GM19023 (cell line): Measurements from ENCODE around the gene SH3YL1.
"Not testable (repeated sequence)": the region's sequence is repeated elsewhere in the genome, so short reads cannot be mapped to it uniquely, and the experiment has no call there.

Experiments used
- ATAC-seq: cut with Tn5 transposase; IDR thresholded peaks from one replicate; pipeline ENCODE4 v1.9.1; 2021; ENCODE audit warnings: mild to moderate bottlenecking, moderate library complexity; ENCODE audit not compliant: unreplicated experiment

SH3YL1 gene

GRCh38 chr2:185221-185620 lies 78.6 kb downstream of the SH3YL1 start:
- no peak for ATAC-seq

DNA sequence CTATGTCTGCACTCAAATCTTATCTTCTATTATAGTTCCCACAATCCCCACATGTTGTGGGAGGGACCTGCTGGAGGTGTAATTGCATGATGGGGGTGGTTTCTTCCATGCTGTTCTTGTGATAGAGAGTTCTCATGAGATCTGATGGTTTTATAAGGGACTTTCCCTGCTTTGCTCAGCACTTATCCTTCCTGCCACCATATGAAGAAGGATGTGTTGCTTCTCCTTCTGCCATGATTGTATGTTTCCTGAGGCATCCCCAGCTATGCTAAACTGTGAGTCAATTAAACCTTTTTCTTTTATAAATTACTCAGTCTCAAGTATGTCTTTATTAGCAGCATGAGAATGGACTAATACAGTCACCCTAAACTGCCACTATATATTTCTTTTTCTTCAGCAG lies 79.1 kb downstream of the SH3YL1 start:
- ATAC-seq = no peak

DNA sequence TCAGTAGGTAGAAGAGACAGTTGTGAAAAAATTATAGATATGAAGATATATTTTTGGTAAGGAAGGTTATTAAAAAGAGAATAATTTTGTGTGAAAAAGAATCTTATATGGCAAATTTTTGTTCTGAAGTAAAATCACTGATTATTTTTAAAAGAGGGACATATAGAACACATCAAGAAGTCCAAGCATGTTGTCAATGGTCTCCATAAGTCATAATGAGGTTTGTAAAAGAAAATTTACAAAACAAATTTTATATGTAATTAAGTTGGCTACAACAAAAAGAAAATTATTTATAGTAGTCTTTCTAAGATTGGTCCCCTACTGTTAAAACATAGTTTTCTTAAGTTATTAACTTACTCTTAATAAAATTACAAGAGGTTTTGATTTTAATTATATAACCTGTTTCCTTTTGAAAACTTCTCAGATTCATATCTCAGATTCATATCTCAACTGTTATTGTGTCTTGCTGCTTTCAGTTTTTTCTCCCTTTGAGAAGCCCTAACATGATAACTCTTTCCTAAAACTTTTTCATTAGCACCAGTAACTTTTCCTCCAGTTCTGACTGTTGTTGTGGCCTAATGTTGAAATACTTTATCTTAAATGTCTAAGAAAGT lies 81.2 kb downstream of the SH3YL1 start:
- ATAC-seq = no peak

DNA sequence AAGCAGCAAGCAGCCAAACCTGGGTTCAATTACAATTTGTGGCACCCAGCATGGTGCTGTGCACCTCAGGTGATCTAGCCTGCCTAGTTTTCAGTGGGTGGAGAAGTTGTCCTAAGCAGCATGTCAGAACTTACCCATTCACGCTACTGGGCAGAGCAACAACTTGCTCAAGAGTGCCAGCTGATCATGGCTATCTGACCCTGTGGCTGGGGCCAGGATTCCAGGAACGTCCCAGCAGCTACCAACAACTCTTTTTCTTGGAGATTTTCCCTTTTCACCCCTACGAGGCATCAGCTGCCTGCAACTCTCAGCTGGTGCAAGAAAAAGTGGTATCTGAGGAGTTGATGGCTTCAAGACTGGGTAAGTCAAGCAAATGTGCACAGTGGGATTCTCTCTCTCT lies 83.5 kb downstream of the SH3YL1 start:
- ATAC-seq = no peak

- no peak for ATAC-seq
These were observed 83.9 kb downstream of the SH3YL1 start for GRCh38 chr2:179886-180285.

GRCh38 chr2:177733-178132 lies 86.1 kb downstream of the SH3YL1 start:
- ATAC-seq = no peak

GRCh38 chr2:176917-177316 lies 86.9 kb downstream of the SH3YL1 start:
- no peak for ATAC-seq

DNA sequence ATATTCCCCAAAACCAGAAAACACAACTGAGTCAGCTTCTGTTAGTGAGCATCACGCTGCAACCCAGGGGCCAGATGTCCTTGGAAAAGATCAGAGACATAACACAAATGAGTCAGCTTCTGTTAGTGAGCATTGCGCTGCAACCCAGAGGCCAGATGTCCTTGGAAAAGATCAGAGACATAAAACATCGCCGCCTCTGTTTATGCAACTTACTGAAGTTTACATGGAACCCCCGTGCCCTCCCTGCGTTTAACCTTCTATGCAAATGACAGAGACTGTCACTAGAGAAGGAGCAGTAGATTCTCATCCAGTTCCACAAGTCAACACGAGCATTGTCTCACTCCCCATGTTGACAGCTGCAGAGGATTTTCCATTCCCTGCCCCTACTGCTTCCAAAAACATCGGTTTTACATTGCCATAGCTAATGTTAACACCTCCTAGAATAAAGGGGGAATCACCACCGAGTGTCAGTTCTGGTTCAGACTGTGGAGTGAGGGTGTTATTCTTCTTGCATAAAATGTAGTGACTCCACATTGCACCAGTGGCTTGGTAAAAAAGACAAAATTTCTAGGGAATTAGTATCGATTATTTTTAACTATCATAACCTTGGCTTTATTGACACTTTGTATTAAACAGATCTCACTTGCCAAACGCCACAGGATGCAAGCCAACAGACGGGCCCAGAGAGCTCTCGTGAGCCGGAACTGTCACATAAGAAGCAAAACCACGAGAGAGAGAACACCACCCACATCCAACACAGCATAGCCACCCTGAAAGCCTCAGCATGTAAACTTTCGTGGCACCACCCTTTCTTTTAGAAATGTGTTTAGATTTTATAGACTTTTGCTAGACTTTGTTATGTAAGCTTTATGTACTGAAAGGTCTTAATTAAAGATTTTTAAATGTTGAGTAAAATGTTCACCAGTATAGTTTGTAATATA lies 87.7 kb downstream of the SH3YL1 start:
- no peak for ATAC-seq

DNA sequence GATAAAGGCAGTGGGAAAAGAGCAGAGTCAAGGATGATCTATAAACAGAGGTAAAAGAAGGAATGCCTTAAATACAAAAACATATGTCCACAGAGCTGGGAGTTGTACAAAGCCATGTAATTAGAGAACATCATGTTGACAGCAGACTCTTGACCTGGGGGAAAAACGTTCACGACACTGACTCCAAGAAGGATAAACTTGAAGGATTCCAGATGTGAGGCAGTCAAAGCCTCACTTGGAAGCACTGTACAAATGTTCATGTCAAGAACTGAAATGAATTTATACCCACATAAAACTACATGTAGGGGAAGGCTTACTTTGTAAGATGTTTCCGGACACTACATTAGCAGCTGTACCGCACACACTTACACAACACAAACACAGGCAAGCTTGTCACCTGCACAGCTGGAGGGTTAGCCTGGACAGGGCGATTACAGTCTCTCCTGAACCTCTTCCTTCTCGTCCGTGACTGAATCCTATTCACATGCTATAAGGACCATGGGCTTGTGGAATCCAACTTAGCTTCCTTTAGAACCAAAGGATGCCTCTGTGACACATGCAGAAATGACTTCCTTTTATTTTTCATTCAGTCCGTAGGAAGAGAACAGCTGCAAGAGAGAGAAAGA lies 88.6 kb downstream of the SH3YL1 start:
- ATAC-seq = no peak

GRCh38 chr2:172120-172519 lies 91.7 kb downstream of the SH3YL1 start:
- ATAC-seq = not testable (repeated sequence)

GRCh38 chr2:169741-170140 lies 94.1 kb downstream of the SH3YL1 start:
- ATAC-seq = no peak
